ENCODE results near the gene DENND2C. TPM values are rescaled to one million over a fixed set of nuclear protein-coding genes. Genes with fewer than 3 reads are reported as not detected.
A peak's percentile ranks its signal among the peaks of the same experiment; 100 is the strongest.

The DENND2C gene
- total RNA-seq, 1 donor from 2014 or later, result 3.6 TPM

DNA sequence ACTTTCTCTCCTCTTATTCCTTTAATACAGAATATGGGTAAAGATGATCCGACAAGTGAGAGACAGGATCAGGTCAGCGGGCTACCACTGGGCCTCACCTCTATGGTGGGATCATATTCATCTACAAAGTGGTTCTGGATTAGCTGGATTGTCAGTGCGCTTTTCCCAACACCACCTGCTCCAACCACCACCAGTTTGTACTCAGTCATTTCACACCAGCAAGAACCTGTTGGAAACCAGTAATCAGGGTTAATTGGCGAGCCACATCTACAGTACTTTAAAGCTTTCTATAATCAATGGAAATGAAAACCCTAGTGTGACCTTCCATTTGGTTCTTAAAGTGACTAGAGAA is 46.1 kb upstream of the DENND2C start:
- H3K4me3 Mint-ChIP-seq, result peak overlapping the region; percentile 96
- peak overlapping the region; percentile 99 for H3K27ac Mint-ChIP-seq
- H3K9me3 Mint-ChIP-seq, result no peaks in the 10 kb centered on the region
- no peak for DNase-seq (ENCODE audit: extremely low spot score, unreplicated experiment)
- no peaks in the 10 kb centered on the region for H3K27me3 Mint-ChIP-seq
- H3K4me1 Mint-ChIP-seq (ENCODE audit: unreplicated experiment), result peaks cover 14% of the 10 kb centered on the region
- TF ChIP-seq, protein P1, sequence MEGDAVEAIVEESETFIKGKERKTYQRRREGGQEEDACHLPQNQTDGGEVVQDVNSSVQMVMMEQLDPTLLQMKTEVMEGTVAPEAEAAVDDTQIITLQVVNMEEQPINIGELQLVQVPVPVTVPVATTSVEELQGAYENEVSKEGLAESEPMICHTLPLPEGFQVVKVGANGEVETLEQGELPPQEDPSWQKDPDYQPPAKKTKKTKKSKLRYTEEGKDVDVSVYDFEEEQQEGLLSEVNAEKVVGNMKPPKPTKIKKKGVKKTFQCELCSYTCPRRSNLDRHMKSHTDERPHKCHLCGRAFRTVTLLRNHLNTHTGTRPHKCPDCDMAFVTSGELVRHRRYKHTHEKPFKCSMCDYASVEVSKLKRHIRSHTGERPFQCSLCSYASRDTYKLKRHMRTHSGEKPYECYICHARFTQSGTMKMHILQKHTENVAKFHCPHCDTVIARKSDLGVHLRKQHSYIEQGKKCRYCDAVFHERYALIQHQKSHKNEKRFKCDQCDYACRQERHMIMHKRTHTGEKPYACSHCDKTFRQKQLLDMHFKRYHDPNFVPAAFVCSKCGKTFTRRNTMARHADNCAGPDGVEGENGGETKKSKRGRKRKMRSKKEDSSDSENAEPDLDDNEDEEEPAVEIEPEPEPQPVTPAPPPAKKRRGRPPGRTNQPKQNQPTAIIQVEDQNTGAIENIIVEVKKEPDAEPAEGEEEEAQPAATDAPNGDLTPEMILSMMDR (conservative IDR thresholded peaks at IDR 0.05), result no peak
- peaks cover 38% of the 10 kb centered on the region for H3K36me3 Mint-ChIP-seq

DNA sequence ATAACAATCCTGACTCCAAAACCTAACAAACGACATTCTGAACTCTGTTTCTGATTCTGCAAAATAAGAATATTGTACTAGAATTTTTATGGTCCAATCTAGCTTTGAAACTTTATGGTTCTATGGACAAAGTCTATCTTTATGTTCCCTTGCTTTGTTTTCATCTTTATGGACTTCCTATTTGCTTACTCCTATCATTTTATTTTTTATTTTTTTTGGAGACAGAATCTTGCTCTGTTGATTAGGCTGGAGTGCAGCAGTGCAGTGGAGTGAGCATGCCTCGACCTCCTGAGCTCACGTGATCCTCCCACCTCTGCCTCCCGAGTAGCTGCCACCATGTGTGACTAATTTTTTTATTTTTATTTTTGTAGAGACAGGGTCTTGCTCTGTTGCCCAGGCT is 43.1 kb upstream of the DENND2C start:
- Mint-ChIP-seq H3K27ac (no peak overlapping the region), H3K4me1 (ENCODE audit: unreplicated experiment) (peaks cover 14% of the 10 kb centered on the region), H3K4me3 (no peak overlapping the region), H3K9me3 (no peaks in the 10 kb centered on the region), H3K36me3 (peaks cover 25% of the 10 kb centered on the region), H3K27me3 (no peaks in the 10 kb centered on the region)
- TF ChIP-seq, protein P1 (conservative IDR thresholded peaks at IDR 0.05), result no peak
- no peak for DNase-seq (ENCODE audit: extremely low spot score, unreplicated experiment)

DNA sequence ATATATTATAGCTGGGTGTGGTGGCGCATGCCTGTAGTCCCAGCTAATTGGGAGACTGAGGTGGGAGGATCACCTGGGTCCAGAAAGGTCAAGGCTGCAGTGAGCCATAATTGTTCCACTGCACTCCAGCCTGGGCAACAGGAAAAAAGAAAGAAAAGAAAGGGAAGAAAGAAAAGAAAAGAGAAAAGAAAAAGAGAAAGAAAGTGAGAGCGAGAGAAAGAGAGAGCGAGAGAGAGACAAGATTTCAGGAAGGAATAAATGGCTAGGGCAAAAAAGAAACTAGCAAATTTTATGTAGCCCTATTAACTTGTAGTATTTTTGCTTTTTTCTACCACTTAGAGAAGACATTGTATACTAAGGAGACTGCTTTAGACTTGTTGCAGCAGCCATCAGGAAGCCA is 40.5 kb upstream of the DENND2C start:
- Mint-ChIP-seq H3K4me1 (ENCODE audit: unreplicated experiment) (no peaks in the 10 kb centered on the region), H3K9me3 (no peaks in the 10 kb centered on the region), H3K36me3 (peaks cover 33% of the 10 kb centered on the region), H3K27me3 (no peaks in the 10 kb centered on the region), H3K4me3 (no peak overlapping the region), H3K27ac (no peak overlapping the region)
- TF ChIP-seq, protein P1 (conservative IDR thresholded peaks at IDR 0.05), result no peak
- DNase-seq (ENCODE audit: extremely low spot score, unreplicated experiment), result no peak

DNA sequence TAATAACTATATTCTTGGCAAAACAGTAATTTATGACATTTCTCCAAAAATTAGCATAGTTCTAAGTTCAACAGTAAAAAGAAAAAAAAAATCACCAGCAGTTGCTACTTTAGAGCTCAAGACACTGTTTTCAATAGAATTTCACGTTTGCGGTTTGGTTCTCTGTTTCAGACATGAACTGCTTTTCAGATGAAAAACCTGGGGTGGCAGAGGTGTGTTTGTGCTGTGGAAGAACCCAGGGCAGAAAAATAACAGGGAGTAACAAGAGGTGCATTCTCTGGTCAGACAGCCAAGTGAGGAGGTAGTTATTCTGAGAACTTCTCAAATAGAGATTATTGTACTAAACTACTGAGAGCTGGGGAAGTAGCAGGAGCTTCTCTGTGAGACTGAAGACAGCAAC is 37.8 kb upstream of the DENND2C start:
- no peaks in the 10 kb centered on the region for H3K9me3 Mint-ChIP-seq
- no peak overlapping the region for H3K27ac Mint-ChIP-seq
- DNase-seq (ENCODE audit: extremely low spot score, unreplicated experiment), result no peak
- no peaks in the 10 kb centered on the region for H3K4me1 Mint-ChIP-seq (ENCODE audit: unreplicated experiment)
- TF ChIP-seq, protein P1 (conservative IDR thresholded peaks at IDR 0.05), result no peak
- H3K36me3 Mint-ChIP-seq, result peaks cover 26% of the 10 kb centered on the region
- H3K27me3 Mint-ChIP-seq, result no peaks in the 10 kb centered on the region
- no peak overlapping the region for H3K4me3 Mint-ChIP-seq

DNA sequence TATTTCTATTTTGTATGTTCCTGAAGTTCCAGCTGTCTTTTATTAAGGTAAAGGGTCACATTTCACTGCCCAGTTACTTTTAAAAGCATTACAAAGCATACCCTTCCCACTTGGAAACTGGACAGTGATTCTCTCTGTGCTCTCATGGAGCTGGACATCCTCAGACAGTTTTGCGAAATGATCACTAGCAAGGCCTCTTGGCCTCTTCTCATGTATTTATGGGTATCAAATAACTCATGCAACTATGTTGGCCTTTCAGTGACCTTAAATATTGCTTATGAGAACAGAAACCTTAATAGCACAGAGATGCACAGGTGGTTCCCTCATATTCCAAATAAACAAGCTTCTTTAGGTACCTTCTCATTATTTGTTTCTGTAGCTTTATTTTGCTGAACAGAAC is 33.4 kb upstream of the DENND2C start:
- no peak for DNase-seq (ENCODE audit: extremely low spot score, unreplicated experiment)
- H3K27me3 Mint-ChIP-seq, result no peaks in the 10 kb centered on the region
- TF ChIP-seq, protein P1 (conservative IDR thresholded peaks at IDR 0.05), result no peak
- peaks cover 14% of the 10 kb centered on the region for H3K36me3 Mint-ChIP-seq
- H3K4me1 Mint-ChIP-seq (ENCODE audit: unreplicated experiment), result no peaks in the 10 kb centered on the region
- H3K27ac Mint-ChIP-seq, result no peak overlapping the region
- H3K4me3 Mint-ChIP-seq, result no peak overlapping the region
- no peaks in the 10 kb centered on the region for H3K9me3 Mint-ChIP-seq

DNA sequence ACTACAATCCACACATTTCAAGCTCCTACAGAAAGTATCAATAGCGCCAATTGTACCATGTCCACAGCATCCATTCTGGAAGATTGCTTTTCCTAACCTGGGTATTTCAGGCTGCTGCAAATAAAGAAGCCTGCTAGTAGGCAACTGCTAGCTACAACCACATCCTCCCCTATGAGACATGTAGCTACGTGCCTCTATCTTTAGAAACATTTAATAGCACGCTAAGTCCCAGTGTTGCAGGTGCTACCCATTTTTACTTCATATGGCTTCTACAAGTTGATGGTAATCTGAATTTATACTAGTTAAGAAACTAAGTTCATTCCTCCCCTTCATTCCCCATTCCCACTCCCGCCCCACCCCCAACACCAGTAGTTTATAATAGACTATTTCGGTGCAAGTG is 32.9 kb upstream of the DENND2C start:
- no peaks in the 10 kb centered on the region for H3K4me1 Mint-ChIP-seq (ENCODE audit: unreplicated experiment)
- H3K9me3 Mint-ChIP-seq, result no peaks in the 10 kb centered on the region
- peaks cover 12% of the 10 kb centered on the region for H3K36me3 Mint-ChIP-seq

More for the DNA sequence above, 32.9 kb upstream of the DENND2C start:
- no peak for DNase-seq (ENCODE audit: extremely low spot score, unreplicated experiment)
- Mint-ChIP-seq H3K27me3 (no peaks in the 10 kb centered on the region), H3K27ac (no peak overlapping the region), H3K4me3 (no peak overlapping the region)
- TF ChIP-seq, protein P1 (conservative IDR thresholded peaks at IDR 0.05), result no peak
